Keratinocyte (primary cell): Measurements from ENCODE around the gene GLIPR1. TPM values are rescaled to one million over a fixed set of nuclear protein-coding genes. Genes with fewer than 3 reads are reported as not detected.

Experiments used
- DNase-seq: peaks from one replicate; pipeline ENCODE4 v3.0.0-alpha.2; 2011; ENCODE audit warnings: low read depth, missing footprints, low spot score
- FAIRE-seq: peaks from 2 replicates; lab custom pipeline; 2011; peaks lifted over from hg19 to GRCh38; lab: Jason Lieb, UNC
- H2AFZ ChIP-seq: 2 replicates; pipeline ENCODE4 v1.6.0; 2012; ENCODE audit warnings: low read length, control low read depth, inconsistent platforms; ENCODE audit not compliant: control insufficient read depth
- H3K27ac ChIP-seq: 2 replicates; pipeline ENCODE4 v1.5.1; 2011; ENCODE audit warnings: low read length; ENCODE audit not compliant: control insufficient read depth, insufficient read depth
- H3K27me3 ChIP-seq: 3 replicates; pipeline ENCODE4 v1.6.0; 2011; ENCODE audit warnings: low read length; ENCODE audit not compliant: control insufficient read depth, insufficient read depth; ENCODE audit errors: extremely low read depth
- H3K36me3 ChIP-seq, 2 experiments: 2 replicates in 1 of 2; 3 replicates in 1 of 2; pipeline ENCODE4 v1.5.1; 2011; ENCODE audit warnings: low read length in 2 of 2, mild to moderate bottlenecking in 1 of 2; ENCODE audit not compliant: control insufficient read depth in 2 of 2, insufficient read depth in 2 of 2; ENCODE audit errors: extremely low read depth in 1 of 2
- H3K4me1 ChIP-seq: 3 replicates; pipeline ENCODE4 v1.5.1; 2011; ENCODE audit warnings: low read length; ENCODE audit not compliant: control insufficient read depth, insufficient read depth; ENCODE audit errors: extremely low read depth
- H3K4me2 ChIP-seq: 3 replicates; pipeline ENCODE4 v1.6.0; 2011; ENCODE audit warnings: low read depth, low read length; ENCODE audit not compliant: control insufficient read depth, insufficient read depth; ENCODE audit errors: extremely low read depth
- H3K4me3 ChIP-seq, 3 experiments: fragments of 200-600 bp in 1 of 3; sonication (generic) in 1 of 3; 2 replicates in 2 of 3; 3 replicates in 1 of 3; pipeline ENCODE4 v1.5.1; 2011 to 2016; ENCODE audit warnings: low read length in 3 of 3, mild to moderate bottlenecking in 3 of 3, control low read depth in 2 of 3, inconsistent platforms in 1 of 3, low read depth in 1 of 3, mixed read lengths in 1 of 3, mixed run types in 1 of 3, moderate library complexity in 1 of 3; ENCODE audit not compliant: control insufficient read depth in 2 of 3, insufficient read depth in 2 of 3; ENCODE audit errors: extremely low read depth in 1 of 3
- H3K79me2 ChIP-seq: 2 replicates; pipeline ENCODE4 v1.6.0; 2012; ENCODE audit warnings: low read length; ENCODE audit not compliant: control insufficient read depth, insufficient read depth
- H3K9ac ChIP-seq: 3 replicates; pipeline ENCODE4 v1.6.0; 2011; ENCODE audit warnings: low read length; ENCODE audit not compliant: control insufficient read depth, insufficient read depth; ENCODE audit errors: extremely low read depth
- H3K9me1 ChIP-seq: 3 replicates; pipeline ENCODE4 v1.6.0; 2011; ENCODE audit warnings: low read length; ENCODE audit not compliant: control insufficient read depth, insufficient read depth; ENCODE audit errors: extremely low read depth
- H3K9me3 ChIP-seq: 2 replicates; pipeline ENCODE4 v1.5.1; 2012; ENCODE audit warnings: low read depth, low read length; ENCODE audit not compliant: control insufficient read depth
- H4K20me1 ChIP-seq: 3 replicates; pipeline ENCODE4 v1.6.0; 2011; ENCODE audit warnings: low read length; ENCODE audit not compliant: control insufficient read depth, insufficient read depth; ENCODE audit errors: extremely low read depth
- EZH2 ChIP-seq: IDR thresholded peaks from one replicate; pipeline ENCODE4 v1.6.1; 2012; ENCODE audit warnings: inconsistent platforms, mild to moderate bottlenecking, low read length, moderate library complexity
- dilution Hi-C: fragments of 300-500 bp; cut with MboI; formaldehyde crosslinking; loops from one replicate; pipeline ENCODE4 v1.7.0; 2020; ENCODE audit warnings: low sequenced_read_pairs; ENCODE audit not compliant: extremely low pct_ligation_motif_present
- polyA plus RNA-seq, 5 experiments: library from polyadenylated mRNA; depleted of rRNA in 3 of 5; stranded (reverse) in 3 of 5; stranded (forward) in 1 of 5; unstranded in 1 of 5; fragments of >200 nt; gene quantifications; 1 replicate in 1 of 5; 2 replicates in 3 of 5; 3 replicates in 1 of 5; pipeline versions ENCODE4 v1.2.1 to v1.2.3, GENCODE V29; 2011 to 2012; ENCODE audit warnings: missing spikeins in 2 of 5, low read depth in 1 of 5, low replicate concordance in 1 of 5
- TF ChIP-seq, protein P1 (sequence below), 3 experiments: IDR thresholded peaks in 1 of 3; conservative IDR thresholded peaks in 1 of 3; optimal IDR thresholded peaks in 1 of 3; 2 replicates in 2 of 3; 3 replicates in 1 of 3; pipeline versions ENCODE3 to v1.5.1; 2011; ENCODE audit warnings: low read length in 3 of 3, mild to moderate bottlenecking in 3 of 3, moderate library complexity in 2 of 3, control low read depth in 1 of 3, inconsistent platforms in 1 of 3; ENCODE audit not compliant: insufficient read depth in 2 of 3; ENCODE audit errors: extremely low read depth in 1 of 3

GLIPR1 gene
- polyA plus RNA-seq, 1 donor (not counting 4 experiments of a cell fraction or from before 2014, with no cell fraction given), result 10.2 TPM

- DNase-seq (no peak), FAIRE-seq (no peak)
- Histone ChIP-seq H3K27me3 (no peaks in the 10 kb centered on the region), H3K9me1 (no peaks in the 10 kb centered on the region), H3K36me3 (peaks cover 8 to 41% of the 10 kb centered on the region in 2 experiments), H4K20me1 (no peaks in the 10 kb centered on the region), H3K4me3 (no peak overlapping the region), H3K4me1 (no peaks in the 10 kb centered on the region), H3K9me3 (no peaks in the 10 kb centered on the region), H3K4me2 (no peak overlapping the region), H3K27ac (no peak overlapping the region), H3K9ac (no peak overlapping the region), H2AFZ (no peak overlapping the region), H3K79me2 (peaks cover 20% of the 10 kb centered on the region)
- dilution Hi-C loops, result no loop called here
- TF ChIP-seq, protein P1, sequence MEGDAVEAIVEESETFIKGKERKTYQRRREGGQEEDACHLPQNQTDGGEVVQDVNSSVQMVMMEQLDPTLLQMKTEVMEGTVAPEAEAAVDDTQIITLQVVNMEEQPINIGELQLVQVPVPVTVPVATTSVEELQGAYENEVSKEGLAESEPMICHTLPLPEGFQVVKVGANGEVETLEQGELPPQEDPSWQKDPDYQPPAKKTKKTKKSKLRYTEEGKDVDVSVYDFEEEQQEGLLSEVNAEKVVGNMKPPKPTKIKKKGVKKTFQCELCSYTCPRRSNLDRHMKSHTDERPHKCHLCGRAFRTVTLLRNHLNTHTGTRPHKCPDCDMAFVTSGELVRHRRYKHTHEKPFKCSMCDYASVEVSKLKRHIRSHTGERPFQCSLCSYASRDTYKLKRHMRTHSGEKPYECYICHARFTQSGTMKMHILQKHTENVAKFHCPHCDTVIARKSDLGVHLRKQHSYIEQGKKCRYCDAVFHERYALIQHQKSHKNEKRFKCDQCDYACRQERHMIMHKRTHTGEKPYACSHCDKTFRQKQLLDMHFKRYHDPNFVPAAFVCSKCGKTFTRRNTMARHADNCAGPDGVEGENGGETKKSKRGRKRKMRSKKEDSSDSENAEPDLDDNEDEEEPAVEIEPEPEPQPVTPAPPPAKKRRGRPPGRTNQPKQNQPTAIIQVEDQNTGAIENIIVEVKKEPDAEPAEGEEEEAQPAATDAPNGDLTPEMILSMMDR (optimal IDR thresholded peaks at IDR 0.05 in 1 of 3, IDR thresholded peaks at IDR 0.05 in 1 of 3, conservative IDR thresholded peaks at IDR 0.05 in 1 of 3; ENCODE audit: extremely low read depth in 1 of 3, insufficient read depth in 2 of 3, low read length in 3 of 3), result no peak
- no peak for TF ChIP-seq EZH2
These were observed 22.9 kb downstream of the GLIPR1 start for GRCh38 chr12:75503459-75503858.

- Histone ChIP-seq H3K4me3 (no peak overlapping the region), H3K4me2 (no peak overlapping the region), H2AFZ (no peak overlapping the region), H3K9me3 (no peaks in the 10 kb centered on the region), H3K79me2 (peaks cover 24% of the 10 kb centered on the region), H3K27me3 (no peaks in the 10 kb centered on the region), H4K20me1 (no peaks in the 10 kb centered on the region), H3K9me1 (no peaks in the 10 kb centered on the region), H3K36me3 (peaks cover 8 to 41% of the 10 kb centered on the region in 2 experiments), H3K4me1 (no peaks in the 10 kb centered on the region), H3K27ac (no peak overlapping the region), H3K9ac (no peak overlapping the region)
- dilution Hi-C loops, result no loop called here
- no peak for DNase-seq
- no peak for TF ChIP-seq EZH2
- TF ChIP-seq, protein P1 (optimal IDR thresholded peaks at IDR 0.05 in 1 of 3, IDR thresholded peaks at IDR 0.05 in 1 of 3, conservative IDR thresholded peaks at IDR 0.05 in 1 of 3; ENCODE audit: extremely low read depth in 1 of 3, insufficient read depth in 2 of 3, low read length in 3 of 3), result no peak
- FAIRE-seq, result no peak
These were observed 23.3 kb downstream of the GLIPR1 start for GRCh38 chr12:75503866-75504265.
